Central memory CD8-positive, alpha-beta T cell (primary cell): ENCODE measurements around the gene GPR15LG.

Source experiments
- ATAC-seq: fragments of 150-1000 bp; cut with Tn5 transposase; replicated peaks from 2 replicates; pipeline ENCODE4 v1.10.0; 2022; ENCODE audit warnings: mild to moderate bottlenecking, moderate FRiP score, moderate number of reproducible peaks; ENCODE audit not compliant: poor library complexity, severe bottlenecking; ENCODE audit errors: extremely low read depth
- DNase-seq, 2 donors: peaks; one replicate each; pipeline ENCODE4 v3.0.0; 2021; ENCODE audit warnings: low spot score in 2 of 2
- H3K27ac Mint-ChIP-seq: one replicate; pipeline ENCODE4 v1.8.0; 2022; ENCODE audit warnings: low read depth, mild to moderate bottlenecking, moderate library complexity, mixed read lengths
- H3K27me3 Mint-ChIP-seq: one replicate; pipeline ENCODE4 v1.8.0; 2022; ENCODE audit warnings: mixed read lengths
- H3K36me3 Mint-ChIP-seq: one replicate; pipeline ENCODE4 v1.8.0; 2022; ENCODE audit warnings: mild to moderate bottlenecking, moderate library complexity, mixed read lengths; ENCODE audit not compliant: insufficient read depth
- H3K4me1 Mint-ChIP-seq: one replicate; pipeline ENCODE4 v1.8.0; 2022; ENCODE audit warnings: mixed read lengths
- H3K4me3 Mint-ChIP-seq: one replicate; pipeline ENCODE4 v1.8.0; 2022; ENCODE audit warnings: mild to moderate bottlenecking, moderate library complexity, mixed read lengths
- H3K9me3 Mint-ChIP-seq: one replicate; pipeline ENCODE4 v1.8.0; 2022; ENCODE audit warnings: mixed read lengths

The GPR15LG gene

DNA sequence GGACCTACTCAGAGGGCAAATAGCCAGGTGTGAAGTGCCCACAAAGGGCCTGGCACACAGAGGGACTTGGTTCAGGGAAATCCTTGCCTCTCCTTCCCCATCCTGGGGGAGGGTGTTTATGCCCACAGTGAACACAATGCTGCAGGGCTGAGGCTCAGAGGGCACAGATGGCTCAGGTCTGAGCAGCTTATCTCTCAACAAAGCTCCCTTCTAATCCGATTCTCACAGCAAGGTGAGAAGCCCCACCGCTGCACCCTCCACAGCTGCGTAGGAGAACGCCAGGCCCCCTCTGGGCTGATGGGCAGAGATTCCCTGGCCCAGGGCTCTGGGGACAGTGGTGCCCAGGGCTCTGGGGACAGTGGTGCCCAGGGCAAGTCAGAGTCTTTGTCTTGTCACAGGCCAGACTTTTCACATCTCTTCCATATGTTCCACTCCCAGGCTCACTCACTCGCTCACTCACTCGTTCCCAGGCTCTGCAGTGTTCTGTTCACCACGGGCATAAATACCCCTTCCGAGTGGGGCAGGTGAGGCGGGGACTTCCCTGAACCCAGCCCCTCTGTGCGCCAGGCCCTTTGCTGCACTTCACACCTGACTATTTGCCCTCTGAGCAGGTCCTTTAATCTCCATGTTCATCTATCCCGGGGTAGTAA is 12.1 kb downstream of the GPR15LG start:
- no peak overlapping the region for H3K4me3 Mint-ChIP-seq
- no peaks in the 10 kb centered on the region for H3K27me3 Mint-ChIP-seq
- peaks cover 5% of the 10 kb centered on the region for H3K4me1 Mint-ChIP-seq
- H3K36me3 Mint-ChIP-seq = no peaks in the 10 kb centered on the region
- no peak overlapping the region for H3K27ac Mint-ChIP-seq
- ATAC-seq = no peak
- H3K9me3 Mint-ChIP-seq = no peaks in the 10 kb centered on the region
- no peak for DNase-seq

DNA sequence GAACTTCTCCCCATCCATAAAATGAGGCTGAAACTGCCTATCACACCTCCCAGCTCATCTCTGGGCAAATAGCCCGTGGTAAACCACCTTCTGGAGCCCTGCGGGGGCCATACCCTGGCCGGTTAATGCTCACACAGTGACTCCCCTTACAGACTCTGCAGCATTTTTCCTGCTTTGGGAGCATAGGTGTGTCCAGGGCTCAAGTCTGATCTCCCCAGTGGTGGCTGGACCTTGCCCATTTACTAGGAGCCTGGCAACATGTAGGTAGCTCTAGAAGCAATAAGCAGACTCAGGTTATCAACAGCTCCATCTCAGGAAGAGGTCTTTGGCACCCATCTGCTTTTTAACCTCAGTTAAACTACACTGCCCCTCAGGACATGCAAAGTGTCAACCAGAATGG is 15.2 kb downstream of the GPR15LG start:
- H3K4me1 Mint-ChIP-seq = peaks cover 14% of the 10 kb centered on the region
- H3K9me3 Mint-ChIP-seq = no peaks in the 10 kb centered on the region
- H3K27me3 Mint-ChIP-seq = no peaks in the 10 kb centered on the region
- no peak for ATAC-seq
- H3K4me3 Mint-ChIP-seq = no peak overlapping the region
- H3K36me3 Mint-ChIP-seq = no peaks in the 10 kb centered on the region
- no peak for DNase-seq
- no peak overlapping the region for H3K27ac Mint-ChIP-seq

DNA sequence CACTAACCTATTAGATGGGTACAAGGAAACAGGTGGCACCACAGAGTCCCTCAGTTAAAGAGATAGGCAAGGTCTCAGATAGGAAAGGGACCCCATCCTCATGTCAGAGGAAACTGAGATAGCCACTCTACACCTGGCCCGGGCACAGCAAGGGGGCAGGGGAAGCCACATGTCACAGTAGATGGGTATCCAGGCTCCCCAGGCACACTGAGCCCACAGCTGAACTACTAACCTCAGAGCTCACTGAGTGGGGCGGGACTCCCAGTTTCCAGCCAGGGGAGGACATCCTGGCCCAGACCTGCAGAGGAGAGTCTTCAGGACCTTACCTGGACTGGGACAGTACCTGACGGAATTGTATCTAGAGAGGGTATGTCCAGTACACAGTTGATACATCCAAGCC is 17.0 kb downstream of the GPR15LG start:
- Mint-ChIP-seq H3K4me1 (peaks cover 8% of the 10 kb centered on the region), H3K36me3 (no peaks in the 10 kb centered on the region), H3K4me3 (no peak overlapping the region), H3K9me3 (no peaks in the 10 kb centered on the region), H3K27me3 (no peaks in the 10 kb centered on the region), H3K27ac (no peak overlapping the region)
- no peak for DNase-seq
- no peak for ATAC-seq

DNA sequence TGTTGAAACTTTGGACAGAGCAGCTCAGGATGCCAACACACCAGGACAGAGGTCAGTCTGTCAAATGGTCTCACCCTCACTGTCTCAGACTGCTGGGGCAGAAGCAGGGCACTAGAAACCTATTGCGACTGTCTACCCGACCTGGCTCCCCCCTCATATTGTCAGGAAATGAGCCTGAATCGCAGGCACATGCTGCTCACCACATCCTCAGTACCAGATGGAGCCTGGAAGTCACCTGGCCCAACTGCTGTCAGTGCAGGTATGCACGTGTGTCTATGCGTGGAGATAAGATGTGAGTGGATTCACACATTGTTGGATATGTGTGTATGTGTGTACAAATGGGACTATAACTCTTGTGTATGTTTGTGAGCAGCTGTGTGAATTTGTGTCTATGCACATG is 17.5 kb downstream of the GPR15LG start:
- peak; percentile 72 for ATAC-seq

DNA sequence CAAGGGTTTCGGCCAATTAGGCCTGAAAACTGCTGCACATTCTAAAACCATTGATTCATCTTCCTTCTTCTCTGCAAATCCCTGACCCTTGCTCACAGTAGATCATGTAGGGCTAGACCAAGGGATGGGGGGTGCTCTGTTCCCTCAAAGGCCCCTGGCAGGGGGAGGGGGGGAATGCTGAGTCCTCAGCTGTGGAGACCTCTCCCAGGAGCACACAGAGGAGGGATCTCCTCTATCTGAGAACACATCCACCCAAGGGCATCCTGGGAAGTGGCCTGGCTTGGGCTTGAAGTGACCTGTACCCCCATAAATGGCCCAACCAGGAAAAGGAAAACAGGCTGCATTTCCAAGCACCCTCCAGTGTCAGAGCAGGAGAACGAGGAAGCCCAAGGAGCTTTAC is 19.7 kb downstream of the GPR15LG start:
- ATAC-seq (no peak), DNase-seq (no peak)
- no peaks in the 10 kb centered on the region for H3K9me3 Mint-ChIP-seq
- peaks cover 3% of the 10 kb centered on the region for H3K36me3 Mint-ChIP-seq
- H3K4me1 Mint-ChIP-seq = peaks cover 8% of the 10 kb centered on the region
- peaks cover 7% of the 10 kb centered on the region for H3K27me3 Mint-ChIP-seq
- H3K27ac Mint-ChIP-seq = no peak overlapping the region
- peak overlapping the region; percentile 73 for H3K4me3 Mint-ChIP-seq

More for the DNA sequence above, 17.5 kb downstream of the GPR15LG start:
- H3K36me3 Mint-ChIP-seq = no peaks in the 10 kb centered on the region
- no peak overlapping the region for H3K4me3 Mint-ChIP-seq
- no peaks in the 10 kb centered on the region for H3K9me3 Mint-ChIP-seq
- H3K27ac Mint-ChIP-seq = no peak overlapping the region
- no peak for DNase-seq
- H3K27me3 Mint-ChIP-seq = peaks cover 2% of the 10 kb centered on the region
- H3K4me1 Mint-ChIP-seq = peaks cover 8% of the 10 kb centered on the region

DNA sequence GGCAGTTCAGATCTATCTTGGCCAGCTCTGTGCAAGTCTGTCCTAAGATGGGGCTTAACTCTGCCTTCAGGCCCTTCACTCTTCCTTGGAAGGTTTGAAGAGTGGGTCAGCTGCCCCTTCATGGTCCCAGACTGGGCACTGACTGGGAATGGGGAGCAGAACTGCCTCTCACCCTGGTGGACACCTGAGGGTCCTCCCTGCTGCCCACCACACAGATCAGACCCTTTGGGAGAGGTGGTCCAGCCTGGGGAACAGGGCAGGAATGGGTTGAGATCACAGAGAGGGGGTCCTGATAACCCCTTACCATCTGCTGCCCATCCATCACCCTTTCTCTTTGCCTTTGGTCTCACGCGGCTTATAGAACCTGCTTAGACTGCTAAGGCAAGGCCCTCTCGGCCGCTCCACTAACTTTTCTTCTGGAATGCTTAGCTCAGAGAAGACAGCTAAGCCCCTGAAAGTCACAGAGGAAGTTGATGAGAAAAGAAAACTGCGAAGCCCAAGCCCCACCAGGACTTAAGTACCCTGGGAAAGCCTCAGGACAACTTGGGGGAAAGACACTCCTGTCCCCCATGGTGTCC is 20.3 kb downstream of the GPR15LG start:
- H3K4me1 Mint-ChIP-seq = peaks cover 8% of the 10 kb centered on the region
- H3K4me3 Mint-ChIP-seq = peak overlapping the region; percentile 73

DNA sequence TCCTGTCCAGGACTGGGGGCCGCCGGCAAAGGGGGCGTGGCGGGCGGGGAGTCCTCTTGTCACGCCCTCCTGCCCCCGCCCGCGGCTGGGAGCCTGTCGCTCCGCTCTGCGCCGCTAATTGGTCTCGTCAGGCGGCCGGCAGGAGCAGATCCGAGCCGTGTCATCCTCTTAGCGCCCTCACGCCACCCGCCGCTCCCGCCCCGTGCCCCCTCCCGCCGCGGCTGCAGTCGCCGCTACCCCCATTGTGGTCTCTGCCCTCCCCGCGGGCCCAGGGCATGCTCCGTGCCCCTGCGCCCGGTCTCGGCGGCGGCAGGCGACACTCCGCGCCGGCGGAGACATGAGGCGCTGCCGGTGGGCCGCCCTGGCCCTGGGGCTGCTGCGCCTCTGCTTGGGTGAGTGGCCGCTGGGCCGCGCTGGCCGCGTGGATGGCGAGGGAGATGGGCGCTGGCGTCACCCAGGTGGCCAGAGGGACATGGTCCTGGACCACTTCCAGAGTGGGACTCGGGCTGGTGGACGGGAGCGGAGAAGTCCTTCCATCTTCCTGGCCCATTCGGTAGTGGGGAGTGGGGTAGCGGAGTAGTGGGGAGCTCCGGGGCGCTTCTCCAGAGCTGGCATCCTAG is 20.9 kb downstream of the GPR15LG start, which contains the start of gene CDHR1:
TSS of gene CDHR1 (plus strand) at position 114 of the 620 bp plus-strand sequence. CDS start at position 338, 224 bp downstream.
- peaks cover 7% of the 10 kb centered on the region for H3K27me3 Mint-ChIP-seq
- H3K36me3 Mint-ChIP-seq = peaks cover 3% of the 10 kb centered on the region
- H3K9me3 Mint-ChIP-seq = no peaks in the 10 kb centered on the region
- peak within 1 kb of the TSS; percentile 73 for H3K4me3 Mint-ChIP-seq
- H3K27ac Mint-ChIP-seq = no peak within 1 kb of the TSS
- ATAC-seq (peak; percentile 68), DNase-seq (no peak)
- peaks cover 8% of the 10 kb centered on the region for H3K4me1 Mint-ChIP-seq

More for the DNA sequence above, 20.3 kb downstream of the GPR15LG start:
- DNase-seq = no peak
- no peak overlapping the region for H3K27ac Mint-ChIP-seq
- H3K36me3 Mint-ChIP-seq = peaks cover 3% of the 10 kb centered on the region
- peaks cover 7% of the 10 kb centered on the region for H3K27me3 Mint-ChIP-seq
- H3K9me3 Mint-ChIP-seq = no peaks in the 10 kb centered on the region
- ATAC-seq = no peak

DNA sequence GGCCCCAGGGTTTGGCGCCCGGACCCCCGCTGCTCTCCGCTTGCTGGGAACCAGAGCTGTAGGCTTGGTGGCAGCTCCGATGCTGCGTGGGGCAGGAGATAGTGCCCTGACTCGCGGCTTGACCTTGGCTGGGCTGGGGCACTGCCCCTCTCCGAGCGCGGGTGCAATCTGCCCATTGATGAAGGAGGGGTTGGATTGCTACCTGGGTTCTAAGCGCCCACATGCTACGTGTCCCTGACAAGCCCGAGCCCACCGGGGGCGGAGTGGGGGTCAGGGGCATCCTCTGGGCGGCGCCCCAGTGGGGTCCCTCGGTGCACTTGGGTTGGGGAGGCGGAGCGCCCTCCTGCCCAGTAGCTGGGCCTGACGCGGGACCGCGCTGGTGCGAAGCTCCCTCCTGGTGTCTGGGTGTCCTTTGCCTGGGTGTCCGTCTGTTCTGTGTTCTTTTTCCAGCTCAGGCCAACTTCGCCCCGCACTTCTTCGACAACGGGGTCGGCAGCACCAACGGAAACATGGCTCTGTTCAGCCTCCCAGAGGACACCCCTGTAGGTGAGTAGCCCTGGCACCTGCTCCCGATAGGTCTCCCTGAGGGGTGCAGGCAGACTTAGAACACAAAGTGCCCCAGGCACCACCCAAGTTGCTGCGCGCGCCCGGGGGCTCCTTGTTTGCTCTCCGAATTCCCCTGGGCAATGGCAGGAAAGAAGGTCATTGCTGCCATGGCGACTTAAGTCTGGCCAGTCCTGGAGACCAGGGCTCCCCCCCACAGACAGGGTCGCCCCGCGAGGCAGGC is 21.6 kb downstream of the GPR15LG start:
- H3K4me1 Mint-ChIP-seq = peaks cover 8% of the 10 kb centered on the region
- H3K27me3 Mint-ChIP-seq = peaks cover 7% of the 10 kb centered on the region
- H3K9me3 Mint-ChIP-seq = no peaks in the 10 kb centered on the region
- no peak overlapping the region for H3K27ac Mint-ChIP-seq
- H3K36me3 Mint-ChIP-seq = peaks cover 3% of the 10 kb centered on the region
- H3K4me3 Mint-ChIP-seq = peak overlapping the region; percentile 73
- DNase-seq (no peak), ATAC-seq (no peak)

DNA sequence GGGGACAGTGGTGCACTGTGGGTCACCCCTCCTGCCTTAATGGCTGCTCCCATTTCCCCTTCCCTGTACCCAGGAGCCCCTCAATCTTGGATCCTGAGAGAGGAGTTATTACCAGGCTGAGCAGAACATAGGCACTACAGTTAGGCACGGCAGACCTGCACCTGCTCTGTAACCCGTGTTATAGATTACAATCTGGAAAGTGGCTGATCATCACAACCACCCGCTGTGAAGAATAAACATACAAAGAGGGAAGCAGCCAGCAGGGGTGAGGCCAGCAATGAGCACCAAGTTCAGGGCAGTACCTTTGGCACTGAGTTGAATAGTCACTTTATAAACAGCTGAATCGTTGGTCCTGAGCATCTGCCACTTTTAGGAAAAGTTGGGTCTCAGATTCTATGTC is 22.5 kb downstream of the GPR15LG start:
- H3K36me3 Mint-ChIP-seq = peaks cover 3% of the 10 kb centered on the region
- no peak overlapping the region for H3K27ac Mint-ChIP-seq
- no peak for DNase-seq
- no peaks in the 10 kb centered on the region for H3K9me3 Mint-ChIP-seq
- peaks cover 7% of the 10 kb centered on the region for H3K27me3 Mint-ChIP-seq
- ATAC-seq = no peak
- peaks cover 5% of the 10 kb centered on the region for H3K4me1 Mint-ChIP-seq
- H3K4me3 Mint-ChIP-seq = peak overlapping the region; percentile 73

DNA sequence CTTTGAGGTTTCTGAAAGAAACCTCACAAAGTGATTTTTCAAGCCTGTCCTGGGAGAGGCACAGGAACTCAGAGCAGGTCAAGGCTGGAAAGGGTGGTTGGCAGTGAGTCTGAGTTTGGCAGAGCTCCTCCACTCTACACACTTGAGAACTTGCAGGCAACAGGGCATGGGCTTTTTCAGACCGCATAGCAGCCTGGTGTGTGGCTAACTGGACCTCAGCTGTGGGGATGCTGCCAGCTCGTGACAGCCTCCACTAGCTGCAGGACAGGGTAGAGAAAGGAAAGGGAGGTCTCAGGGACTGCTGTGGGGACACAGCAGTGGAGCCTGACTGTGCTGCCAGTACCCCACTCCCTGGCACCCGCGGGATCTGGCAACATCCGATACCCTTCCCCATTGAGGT is 23.3 kb downstream of the GPR15LG start:
- no peak for DNase-seq
- H3K4me1 Mint-ChIP-seq = no peaks in the 10 kb centered on the region
- peaks cover 7% of the 10 kb centered on the region for H3K27me3 Mint-ChIP-seq
- H3K9me3 Mint-ChIP-seq = no peaks in the 10 kb centered on the region
- no peak overlapping the region for H3K27ac Mint-ChIP-seq
- ATAC-seq = no peak
- H3K4me3 Mint-ChIP-seq = no peak overlapping the region
- H3K36me3 Mint-ChIP-seq = peaks cover 3% of the 10 kb centered on the region

DNA sequence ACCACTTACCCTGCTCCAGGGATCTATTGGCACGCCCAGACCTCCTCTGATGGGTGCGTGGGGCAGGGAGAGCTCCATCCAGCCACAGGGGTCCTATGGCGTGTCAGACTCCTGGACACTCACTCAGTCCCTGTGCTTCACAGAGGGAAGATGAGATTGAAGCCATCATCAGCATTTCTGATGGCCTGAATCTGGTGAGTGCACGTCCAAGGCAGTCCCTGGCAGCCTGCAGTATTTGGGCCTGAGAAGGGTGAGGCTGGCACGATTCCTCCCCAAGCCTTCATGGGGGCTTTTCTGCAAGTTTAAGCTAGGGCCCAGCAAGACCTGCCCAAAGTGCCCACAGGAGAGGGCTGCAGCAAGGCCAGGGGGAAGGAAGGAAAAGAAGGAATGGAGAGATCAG is 24.0 kb downstream of the GPR15LG start:
- Mint-ChIP-seq H3K9me3 (no peaks in the 10 kb centered on the region), H3K4me1 (no peaks in the 10 kb centered on the region), H3K36me3 (peaks cover 3% of the 10 kb centered on the region), H3K27me3 (peaks cover 7% of the 10 kb centered on the region), H3K4me3 (no peak overlapping the region), H3K27ac (no peak overlapping the region)
- ATAC-seq (no peak), DNase-seq (no peak)

DNA sequence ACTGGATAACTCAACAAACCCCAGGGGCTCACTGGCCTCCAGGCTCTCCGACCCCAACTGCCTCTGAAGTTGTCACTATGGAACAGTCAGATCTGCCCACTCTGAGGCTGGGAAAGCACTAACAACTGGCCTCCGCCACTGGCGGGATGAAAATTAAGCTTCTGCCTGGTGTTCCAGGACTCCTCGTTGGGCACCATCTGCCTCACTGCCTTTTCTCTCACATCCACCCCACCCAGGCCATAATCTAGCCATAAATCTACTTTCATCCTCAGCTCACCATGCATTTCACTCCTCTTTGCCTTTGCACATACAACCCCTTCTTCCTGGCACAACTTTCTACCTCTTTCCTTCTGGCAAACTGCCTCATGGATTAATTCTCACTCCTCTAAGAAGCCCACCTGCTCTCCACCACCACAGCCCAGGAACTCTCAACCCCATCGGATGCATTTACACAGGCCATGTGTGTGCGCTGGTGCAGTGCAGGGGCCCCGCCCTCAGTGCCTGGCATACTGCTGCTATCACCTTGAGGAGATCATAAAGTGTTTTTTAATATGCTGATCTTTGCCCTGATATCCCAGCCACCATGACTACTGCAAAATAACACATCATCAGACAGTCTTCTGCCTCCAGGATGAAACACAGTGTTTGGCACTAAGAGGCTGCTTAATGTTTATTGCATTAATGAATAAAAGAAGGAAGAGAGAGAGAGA is 24.8 kb downstream of the GPR15LG start:
- H3K36me3 Mint-ChIP-seq = peaks cover 3% of the 10 kb centered on the region
- H3K27me3 Mint-ChIP-seq = peaks cover 7% of the 10 kb centered on the region
- H3K4me3 Mint-ChIP-seq = no peak overlapping the region

More for the DNA sequence above, 24.8 kb downstream of the GPR15LG start:
- ATAC-seq = no peak
- H3K27ac Mint-ChIP-seq = no peak overlapping the region
- DNase-seq = no peak
- no peaks in the 10 kb centered on the region for H3K4me1 Mint-ChIP-seq
- no peaks in the 10 kb centered on the region for H3K9me3 Mint-ChIP-seq
